Peyer's patch (tissue), 4 donors: ENCODE measurements around the gene DARS1. TPM values are rescaled to one million over a fixed set of nuclear protein-coding genes. Genes with fewer than 3 reads are reported as not detected.

Source experiments
- DNase-seq, 3 donors: peaks; one replicate each; pipeline ENCODE4 v3.0.0-alpha.2; 2017 to 2019
- H3K27ac ChIP-seq, 4 donors: fragments of 200-600 bp; sonication (generic); one replicate each; pipeline ENCODE4 v1.5.1; 2016 to 2019
- H3K27me3 ChIP-seq, 2 donors: fragments of 200-600 bp; sonication (generic); one replicate each; pipeline ENCODE4 v1.5.1; 2019
- H3K36me3 ChIP-seq, 3 donors: fragments of 200-600 bp; sonication (generic); one replicate each; pipeline ENCODE4 v1.5.1; 2016 to 2019
- H3K4me1 ChIP-seq, 4 donors: fragments of 200-600 bp; sonication (generic); one replicate each; pipeline ENCODE4 v1.5.1; 2016 to 2019
- H3K4me3 ChIP-seq, 4 donors: fragments of 200-600 bp; sonication (generic); 1 replicate in 3 of 4; 2 replicates in 1 of 4; pipeline ENCODE4 v1.5.1; 2016 to 2019; ENCODE audit warnings: mild to moderate bottlenecking in 1 of 4
- H3K9me3 ChIP-seq, 4 donors: fragments of 200-600 bp; sonication (generic); one replicate each; pipeline ENCODE4 v1.5.1; 2016 to 2019; ENCODE audit warnings: mild to moderate bottlenecking in 1 of 4
- POLR2A ChIP-seq, 2 donors: fragments of 450-650 bp; IDR thresholded peaks; one replicate each; pipeline ENCODE4 v1.5.1; 2017; ENCODE audit warnings: antibody characterized with exemption in 2 of 2, mild to moderate bottlenecking in 2 of 2, moderate library complexity in 2 of 2
- total RNA-seq, 4 donors: library from RNA; depleted of rRNA; stranded (reverse); fragments of >200 nt; gene quantifications; one replicate each; pipeline ENCODE4 v1.1.0, GENCODE V29; 2016
- TF ChIP-seq, protein P1 (sequence below), 6 experiments: fragments of 450-650 bp in 4 of 6; fragments of 200-600 bp in 2 of 6; sonication (generic) in 1 of 6; IDR thresholded peaks; one replicate each; pipeline ENCODE4 v1.5.1; 2017 to 2019; ENCODE audit warnings: antibody characterized with exemption in 6 of 6, mild to moderate bottlenecking in 3 of 6, moderate library complexity in 1 of 6

The DARS1 gene
- total RNA-seq, 4 donors from 2014 or later: 27.5 to 75.9 (median 30.6) TPM

- H3K36me3 ChIP-seq: peaks cover 0 to 14% (median 0%) of the 10 kb centered on the region in 3 donors
- no peak for DNase-seq
- H3K4me3 ChIP-seq: no peak overlapping the region
- no peaks in the 10 kb centered on the region for H3K27me3 ChIP-seq
- H3K9me3 ChIP-seq: no peaks in the 10 kb centered on the region
- TF ChIP-seq POLR2A (IDR thresholded peaks at IDR 0.05): no peak
- TF ChIP-seq, protein P1, sequence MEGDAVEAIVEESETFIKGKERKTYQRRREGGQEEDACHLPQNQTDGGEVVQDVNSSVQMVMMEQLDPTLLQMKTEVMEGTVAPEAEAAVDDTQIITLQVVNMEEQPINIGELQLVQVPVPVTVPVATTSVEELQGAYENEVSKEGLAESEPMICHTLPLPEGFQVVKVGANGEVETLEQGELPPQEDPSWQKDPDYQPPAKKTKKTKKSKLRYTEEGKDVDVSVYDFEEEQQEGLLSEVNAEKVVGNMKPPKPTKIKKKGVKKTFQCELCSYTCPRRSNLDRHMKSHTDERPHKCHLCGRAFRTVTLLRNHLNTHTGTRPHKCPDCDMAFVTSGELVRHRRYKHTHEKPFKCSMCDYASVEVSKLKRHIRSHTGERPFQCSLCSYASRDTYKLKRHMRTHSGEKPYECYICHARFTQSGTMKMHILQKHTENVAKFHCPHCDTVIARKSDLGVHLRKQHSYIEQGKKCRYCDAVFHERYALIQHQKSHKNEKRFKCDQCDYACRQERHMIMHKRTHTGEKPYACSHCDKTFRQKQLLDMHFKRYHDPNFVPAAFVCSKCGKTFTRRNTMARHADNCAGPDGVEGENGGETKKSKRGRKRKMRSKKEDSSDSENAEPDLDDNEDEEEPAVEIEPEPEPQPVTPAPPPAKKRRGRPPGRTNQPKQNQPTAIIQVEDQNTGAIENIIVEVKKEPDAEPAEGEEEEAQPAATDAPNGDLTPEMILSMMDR (IDR thresholded peaks at IDR 0.05): no peak
- no peak overlapping the region for H3K27ac ChIP-seq
- H3K4me1 ChIP-seq: peaks cover 0 to 11% (median 0%) of the 10 kb centered on the region in 4 donors
Measured at GRCh38 chr2:135944625-135945024, 40.8 kb downstream of the DARS1 start.

DNA sequence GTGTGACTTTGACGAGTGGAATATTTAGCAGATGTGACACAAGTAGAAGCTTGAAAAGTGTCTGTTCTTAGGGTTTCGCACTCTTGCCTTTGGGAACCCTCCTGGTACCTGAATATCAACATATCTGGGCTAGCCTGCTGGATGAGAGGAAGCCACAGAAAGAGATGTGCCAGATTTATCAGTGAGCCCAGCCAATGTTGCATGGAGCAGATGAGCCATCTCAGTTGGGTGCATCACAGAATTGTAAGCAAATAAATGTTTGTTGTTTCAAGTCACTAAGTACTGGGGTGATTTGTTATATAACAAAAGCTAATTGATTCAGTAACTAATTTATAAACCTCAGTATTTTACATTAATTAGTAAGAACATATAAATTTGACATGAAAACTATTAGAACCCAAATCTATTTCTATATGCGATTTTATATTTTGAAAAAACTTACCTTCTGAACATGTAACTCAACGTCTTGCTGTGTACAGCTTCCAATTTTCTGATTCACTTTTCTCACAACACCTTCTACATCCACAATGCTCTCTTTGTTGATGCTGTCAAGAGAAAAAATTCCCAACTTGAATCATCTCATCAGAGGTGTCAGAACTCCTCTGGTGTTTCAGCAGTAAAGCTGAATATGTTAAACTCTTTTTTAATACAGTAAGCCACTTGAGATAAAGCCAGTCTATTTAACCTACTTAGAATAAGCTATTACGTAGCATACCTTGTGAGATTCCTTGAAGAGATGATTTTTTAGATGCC, 42.3 kb downstream of the DARS1 start:
- Histone ChIP-seq H3K4me1 (no peaks in the 10 kb centered on the region), H3K27ac (no peak overlapping the region), H3K9me3 (no peaks in the 10 kb centered on the region), H3K36me3 (peaks cover 0 to 14% (median 0%) of the 10 kb centered on the region in 3 donors), H3K4me3 (no peak overlapping the region), H3K27me3 (no peaks in the 10 kb centered on the region)
- DNase-seq: no peak
- no peak for TF ChIP-seq POLR2A (IDR thresholded peaks at IDR 0.05)
- TF ChIP-seq, protein P1 (IDR thresholded peaks at IDR 0.05): no peak

GRCh38 chr2:135936524-135936923, 48.9 kb downstream of the DARS1 start:
- H3K4me3 ChIP-seq: no peak overlapping the region
- no peaks in the 10 kb centered on the region for H3K27me3 ChIP-seq
- H3K9me3 ChIP-seq: no peaks in the 10 kb centered on the region
- no peak for TF ChIP-seq POLR2A (IDR thresholded peaks at IDR 0.05)
- TF ChIP-seq, protein P1 (IDR thresholded peaks at IDR 0.05): no peak
- H3K36me3 ChIP-seq: peaks cover 0 to 17% (median 0%) of the 10 kb centered on the region in 3 donors
- H3K4me1 ChIP-seq: no peaks in the 10 kb centered on the region
- no peak overlapping the region for H3K27ac ChIP-seq
- DNase-seq: no peak

GRCh38 chr2:135935914-135936313, 49.5 kb downstream of the DARS1 start:
- H3K27ac ChIP-seq: no peak overlapping the region
- no peak overlapping the region for H3K4me3 ChIP-seq
- no peak for DNase-seq
- no peaks in the 10 kb centered on the region for H3K9me3 ChIP-seq
- H3K27me3 ChIP-seq: no peaks in the 10 kb centered on the region
- peaks cover 0 to 22% (median 0%) of the 10 kb centered on the region in 3 donors for H3K36me3 ChIP-seq
- TF ChIP-seq, protein P1 (IDR thresholded peaks at IDR 0.05): no peak
- TF ChIP-seq POLR2A (IDR thresholded peaks at IDR 0.05): no peak
- H3K4me1 ChIP-seq: no peaks in the 10 kb centered on the region

DNA sequence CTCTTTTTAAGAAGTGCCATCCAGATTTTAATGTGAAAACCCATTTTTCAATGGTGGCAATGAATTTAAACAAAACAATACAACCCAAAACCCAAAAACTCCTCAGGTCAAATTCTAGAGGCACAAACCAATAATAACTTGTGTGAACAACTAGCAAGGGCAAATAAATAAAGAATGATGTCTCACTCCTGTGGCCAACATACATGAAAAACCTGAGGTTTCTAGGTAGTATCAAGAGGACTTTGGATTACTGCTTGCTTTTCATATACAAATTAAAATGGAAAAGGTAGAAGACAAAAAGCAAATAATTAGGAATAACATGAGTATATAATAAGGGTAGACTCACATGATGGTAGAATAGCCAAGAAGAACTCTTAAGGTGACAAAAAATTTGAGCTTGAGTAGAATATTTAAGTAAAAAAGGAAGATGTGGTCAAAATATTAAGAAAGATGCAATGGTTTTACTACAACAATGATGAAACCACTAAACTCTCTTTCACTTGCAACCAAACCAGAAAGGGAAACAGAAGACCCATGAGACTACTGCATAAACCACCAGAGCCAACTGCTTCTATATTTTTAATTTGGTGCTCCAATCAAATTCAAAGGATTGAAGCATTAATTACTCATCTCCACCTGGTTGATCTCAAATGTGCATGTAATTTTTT, 53.5 kb downstream of the DARS1 start:
- no peak for TF ChIP-seq POLR2A (IDR thresholded peaks at IDR 0.05)
- TF ChIP-seq, protein P1 (IDR thresholded peaks at IDR 0.05): no peak
- no peaks in the 10 kb centered on the region for H3K9me3 ChIP-seq
- H3K27me3 ChIP-seq: no peaks in the 10 kb centered on the region
- H3K4me3 ChIP-seq: no peak overlapping the region
- no peaks in the 10 kb centered on the region for H3K4me1 ChIP-seq
- H3K27ac ChIP-seq: no peak overlapping the region
- peaks cover 0 to 30% (median 0%) of the 10 kb centered on the region in 3 donors for H3K36me3 ChIP-seq
- no peak for DNase-seq
